ENCODE measurements around the gene DBN1.

- TF ChIP-seq CTCF (IDR thresholded peaks at IDR 0.05) (no peak), NRF1 (IDR thresholded peaks at IDR 0.05; ENCODE audit: low read depth, low read length) (no peak), SIN3A (IDR thresholded peaks at IDR 0.05; ENCODE audit: borderline replicate concordance, low read depth, low read length) (no peak), EZH2phosphoT487 (IDR thresholded peaks at IDR 0.05; ENCODE audit: borderline replicate concordance, low read depth) (no peak), FOXJ3 (CRISPR knock-in tag; IDR thresholded peaks at IDR 0.05) (no peak), EP300 (IDR thresholded peaks at IDR 0.05; ENCODE audit: borderline replicate concordance in 1 of 2, low read depth in 1 of 2, low read length in 1 of 2) (no peak), FOXM1 (IDR thresholded peaks at IDR 0.05; ENCODE audit: low read depth) (no peak), GABPA (IDR thresholded peaks at IDR 0.05; ENCODE audit: low read depth) (no peak), SMC3 (IDR thresholded peaks at IDR 0.05; ENCODE audit: low read depth, low read length) (no peak)
- TF ChIP-seq, protein P1, sequence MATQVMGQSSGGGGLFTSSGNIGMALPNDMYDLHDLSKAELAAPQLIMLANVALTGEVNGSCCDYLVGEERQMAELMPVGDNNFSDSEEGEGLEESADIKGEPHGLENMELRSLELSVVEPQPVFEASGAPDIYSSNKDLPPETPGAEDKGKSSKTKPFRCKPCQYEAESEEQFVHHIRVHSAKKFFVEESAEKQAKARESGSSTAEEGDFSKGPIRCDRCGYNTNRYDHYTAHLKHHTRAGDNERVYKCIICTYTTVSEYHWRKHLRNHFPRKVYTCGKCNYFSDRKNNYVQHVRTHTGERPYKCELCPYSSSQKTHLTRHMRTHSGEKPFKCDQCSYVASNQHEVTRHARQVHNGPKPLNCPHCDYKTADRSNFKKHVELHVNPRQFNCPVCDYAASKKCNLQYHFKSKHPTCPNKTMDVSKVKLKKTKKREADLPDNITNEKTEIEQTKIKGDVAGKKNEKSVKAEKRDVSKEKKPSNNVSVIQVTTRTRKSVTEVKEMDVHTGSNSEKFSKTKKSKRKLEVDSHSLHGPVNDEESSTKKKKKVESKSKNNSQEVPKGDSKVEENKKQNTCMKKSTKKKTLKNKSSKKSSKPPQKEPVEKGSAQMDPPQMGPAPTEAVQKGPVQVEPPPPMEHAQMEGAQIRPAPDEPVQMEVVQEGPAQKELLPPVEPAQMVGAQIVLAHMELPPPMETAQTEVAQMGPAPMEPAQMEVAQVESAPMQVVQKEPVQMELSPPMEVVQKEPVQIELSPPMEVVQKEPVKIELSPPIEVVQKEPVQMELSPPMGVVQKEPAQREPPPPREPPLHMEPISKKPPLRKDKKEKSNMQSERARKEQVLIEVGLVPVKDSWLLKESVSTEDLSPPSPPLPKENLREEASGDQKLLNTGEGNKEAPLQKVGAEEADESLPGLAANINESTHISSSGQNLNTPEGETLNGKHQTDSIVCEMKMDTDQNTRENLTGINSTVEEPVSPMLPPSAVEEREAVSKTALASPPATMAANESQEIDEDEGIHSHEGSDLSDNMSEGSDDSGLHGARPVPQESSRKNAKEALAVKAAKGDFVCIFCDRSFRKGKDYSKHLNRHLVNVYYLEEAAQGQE (IDR thresholded peaks at IDR 0.05; ENCODE audit: low read depth, low read length), result no peak
These were observed 30.9 kb upstream of the DBN1 start for GRCh38 chr5:177504086-177505056.

Data from SK-N-SH (cell line).